NCI-H2107 treated with DMSO at 0.1 percent for 48 hours (cell line): ENCODE measurements around the gene COL9A3.

Source experiments
- DNase-seq: peaks from one replicate; lab custom pipeline; 2025; ENCODE audit not compliant: unreplicated experiment; lab: John Stamatoyannopoulos, UW

COL9A3 gene

GRCh38 chr20:62890444-62890843 lies 73.6 kb downstream of the COL9A3 start:
- no peak for DNase-seq
